HCT116 (cell line): ENCODE data around the gene S100Z. TPM values are rescaled to one million over a fixed set of nuclear protein-coding genes. Genes with fewer than 3 reads are reported as not detected.

Experiments
- ATAC-seq: fragments of 200-7000 bp; cut with Tn5 transposase; 2 replicates; pipeline ENCODE4 v1.9.1; 2020; ENCODE audit warnings: mild to moderate bottlenecking, moderate library complexity
- BruUV-seq: library from RNA; stranded (reverse); fragments of 400-500 nt; replicated peaks from 2 replicates; lab custom pipeline; 2021; lab: Mats Ljungman, UMichigan
- CTCF ChIA-PET: fragments of 300-600 bp; sonication (Branson Sonifier 250); formaldehyde crosslinking; loops from one replicate; lab custom pipeline; 2021; ENCODE audit warnings: antibody characterized with exemption; lab: Charles Lee
- POLR2A ChIA-PET: fragments of 300-600, 350-600 bp; sonication (Branson Sonifier 250); formaldehyde crosslinking; loops from one replicate; lab custom pipeline; 2021; ENCODE audit warnings: antibody characterized with exemption; lab: Charles Lee
- RAD21 ChIA-PET, 2 experiments: fragments of 300-600 bp; sonication (Branson Sonifier 250); formaldehyde crosslinking; loops; one replicate each; lab custom pipeline; 2023; ENCODE audit warnings: low total read pairs in 2 of 2; ENCODE audit not compliant: uncharacterized antibody in 2 of 2, unreplicated experiment in 2 of 2, low non-redundant PET in 1 of 2; lab: Charles Lee
- DNase-seq: peaks from one replicate; pipeline ENCODE4 v3.0.0-alpha.2; 2010; ENCODE audit warnings: low read depth, low spot score
- H2AFZ ChIP-seq: fragments of 200-600 bp; shearing (Covaris generic), sonication (generic); 2 replicates; pipeline ENCODE4 v1.6.1; 2017; ENCODE audit warnings: low read depth, mixed run types, mixed read lengths, antibody characterized with exemption, low read length; ENCODE audit not compliant: poor library complexity, severe bottlenecking
- H3K27ac ChIP-seq: 2 replicates; pipeline ENCODE4 v1.5.1; 2012; ENCODE audit warnings: low read depth, low read length
- H3K27me3 ChIP-seq: fragments of 200-600 bp; sonication (generic); 2 replicates; pipeline ENCODE4 v1.6.1; 2016; ENCODE audit warnings: mixed run types, low read length, mixed read lengths; ENCODE audit not compliant: insufficient read depth
- H3K36me3 ChIP-seq, 2 experiments: fragments of 200-500 bp in 1 of 2; fragments of 200-600 bp in 1 of 2; sonication (Bioruptor generic) in 1 of 2; sonication (generic) in 1 of 2; 2 replicates each; pipeline versions ENCODE4 v1.5.1 to v1.6.1; 2014 to 2016; ENCODE audit warnings: low read length in 2 of 2, inconsistent platforms in 1 of 2, mixed read lengths in 1 of 2, mixed run types in 1 of 2; ENCODE audit not compliant: insufficient read depth in 2 of 2, control insufficient read depth in 1 of 2
- H3K4me1 ChIP-seq, 2 experiments: fragments of 200-600 bp in 1 of 2; sonication (generic) in 1 of 2; 2 replicates each; pipeline versions ENCODE4 v1.5.1 to v1.6.1; 2012 to 2017; ENCODE audit warnings: low read length in 2 of 2, inconsistent platforms in 1 of 2, mild to moderate bottlenecking in 1 of 2, mixed read lengths in 1 of 2, mixed run types in 1 of 2, moderate library complexity in 1 of 2; ENCODE audit not compliant: insufficient read depth in 2 of 2, control insufficient read depth in 1 of 2
- H3K4me2 ChIP-seq: fragments of 200-600 bp; sonication (generic); 2 replicates; pipeline ENCODE4 v1.6.1; 2017; ENCODE audit warnings: mixed run types, low read length, mixed read lengths
- H3K4me3 ChIP-seq, 2 experiments: fragments of 200-600 bp in 1 of 2; sonication (generic) in 1 of 2; replicated peaks in 1 of 2; 2 replicates each; pipeline ENCODE4 v1.5.1; 2011 to 2016; ENCODE audit warnings: low read length in 2 of 2, control low read depth in 1 of 2, low read depth in 1 of 2, mild to moderate bottlenecking in 1 of 2, mixed read lengths in 1 of 2, mixed run types in 1 of 2
- H3K79me2 ChIP-seq: fragments of 200-600 bp; sonication (generic); 2 replicates; pipeline ENCODE4 v1.6.1; 2017; ENCODE audit warnings: mild to moderate bottlenecking, mixed run types, low read length, moderate library complexity, mixed read lengths; ENCODE audit not compliant: insufficient read depth
- H3K9ac ChIP-seq: fragments of 200-600 bp; sonication (generic); 2 replicates; pipeline ENCODE4 v1.6.1; 2016; ENCODE audit warnings: low read length, mixed read lengths
- H3K9me2 ChIP-seq: fragments of 200-600 bp; sonication (generic), shearing (Covaris generic); 2 replicates; pipeline ENCODE4 v1.6.1; 2017; ENCODE audit warnings: mixed run types, mild to moderate bottlenecking, moderate library complexity; ENCODE audit not compliant: insufficient read depth
- H3K9me3 ChIP-seq, 2 experiments: fragments of 200-500 bp in 1 of 2; fragments of 200-600 bp in 1 of 2; sonication (Bioruptor generic) in 1 of 2; sonication (generic) in 1 of 2; 2 replicates each; pipeline ENCODE4 v1.6.1; 2014 to 2017; ENCODE audit warnings: low read length in 2 of 2, mixed read lengths in 2 of 2, inconsistent platforms in 1 of 2, low read depth in 1 of 2, mild to moderate bottlenecking in 1 of 2, mixed run types in 1 of 2, moderate library complexity in 1 of 2; ENCODE audit not compliant: control insufficient read depth in 1 of 2, insufficient read depth in 1 of 2
- H4K20me1 ChIP-seq: fragments of 200-600 bp; sonication (generic), shearing (Covaris generic); 2 replicates; pipeline ENCODE4 v1.6.1; 2017; ENCODE audit warnings: mixed run types, mild to moderate bottlenecking, moderate library complexity; ENCODE audit not compliant: insufficient read depth
- ATF3 ChIP-seq: IDR thresholded peaks from 2 replicates; pipeline ENCODE4 v1.6.1; 2012
- CBX3 ChIP-seq: IDR thresholded peaks from 2 replicates; pipeline ENCODE4 v1.6.1; 2012; ENCODE audit warnings: low read depth
- CEBPB ChIP-seq: IDR thresholded peaks from 2 replicates; pipeline ENCODE4 v1.6.1; 2012; ENCODE audit warnings: low read depth
- EGR1 ChIP-seq: IDR thresholded peaks from 2 replicates; pipeline ENCODE4 v1.6.1; 2012; ENCODE audit warnings: low read depth
- ELF1 ChIP-seq: IDR thresholded peaks from 2 replicates; pipeline ENCODE4 v1.6.1; 2012; ENCODE audit warnings: low read depth, borderline replicate concordance
- EZH2 ChIP-seq: fragments of 200-600 bp; sonication (generic); IDR thresholded peaks from 2 replicates; pipeline ENCODE4 v1.6.1; 2017; ENCODE audit warnings: antibody characterized with exemption, mixed run types
- EZH2phosphoT487 ChIP-seq: fragments of 200-600 bp; IDR thresholded peaks from 2 replicates; pipeline ENCODE4 v1.6.1; 2018; ENCODE audit warnings: antibody characterized with exemption, borderline replicate concordance
- FOSL1 ChIP-seq: IDR thresholded peaks from 2 replicates; pipeline ENCODE4 v1.6.1; 2012; ENCODE audit warnings: low read depth
- JUND ChIP-seq: IDR thresholded peaks from 2 replicates; pipeline ENCODE4 v1.6.1; 2012
- MAX ChIP-seq: IDR thresholded peaks from 2 replicates; pipeline ENCODE4 v1.6.1; 2012
- POLR2A ChIP-seq: IDR thresholded peaks from 2 replicates; pipeline ENCODE4 v1.7.0; 2011; ENCODE audit warnings: borderline replicate concordance; ENCODE audit not compliant: insufficient read depth, insufficient read length; ENCODE audit errors: extremely low read depth
- POLR2AphosphoS5 ChIP-seq: IDR thresholded peaks from 2 replicates; pipeline ENCODE4 v1.6.1; 2011; ENCODE audit warnings: mild to moderate bottlenecking, low read depth, low read length, moderate library complexity
- RAD21 ChIP-seq: IDR thresholded peaks from 2 replicates; pipeline ENCODE4 v1.6.1; 2012; ENCODE audit warnings: low read depth, mild to moderate bottlenecking
- REST ChIP-seq: IDR thresholded peaks from 2 replicates; pipeline ENCODE4 v1.6.1; 2012; ENCODE audit warnings: low read depth
- SP1 ChIP-seq: IDR thresholded peaks from 2 replicates; pipeline ENCODE4 v1.6.1; 2012; ENCODE audit warnings: low read depth
- TCF7L2 ChIP-seq: IDR thresholded peaks from 2 replicates; pipeline ENCODE4 v1.7.0; 2011; ENCODE audit warnings: borderline replicate concordance, inconsistent platforms; ENCODE audit not compliant: insufficient read depth, insufficient read length; ENCODE audit errors: extremely low read depth
- YY1 ChIP-seq: IDR thresholded peaks from 2 replicates; pipeline ENCODE4 v1.6.1; 2011; ENCODE audit warnings: low read length, low read depth, moderate library complexity, mild to moderate bottlenecking; ENCODE audit not compliant: insufficient replicate concordance; ENCODE audit errors: extremely low read depth
- ZBTB33 ChIP-seq: IDR thresholded peaks from 2 replicates; pipeline ENCODE4 v1.6.1; 2011; ENCODE audit warnings: mild to moderate bottlenecking, low read length, moderate library complexity; ENCODE audit not compliant: insufficient replicate concordance; ENCODE audit errors: extremely low read depth
- ZFX ChIP-seq: fragments of 450-650 bp; IDR thresholded peaks from 2 replicates; pipeline ENCODE4 v1.6.1; 2017
- ZNF274 ChIP-seq: fragments of 200-500 bp; sonication (Bioruptor generic); IDR thresholded peaks from 2 replicates; pipeline ENCODE4 v1.6.1; 2014; ENCODE audit warnings: mild to moderate bottlenecking, low read depth, low read length, inconsistent platforms
- intact Hi-C: fragments of 100-400 bp; cut with micrococcal nuclease; formaldehyde crosslinking; loops from 2 replicates; pipeline ENCODE4 v1.10.0; 2022
- total RNA-seq: library from RNA; stranded (reverse); gene quantifications from one replicate; pipeline ENCODE4 v1.2.1, GENCODE V29; 2021; ENCODE audit not compliant: unreplicated experiment

Gene S100Z
- total RNA-seq, 1 experiment from 2014 or later: not detected

- RAD21 ChIA-PET: no interaction called here
- Histone ChIP-seq H3K4me2 (no peak overlapping the region), H3K9me2 (no peaks in the 10 kb centered on the region), H3K79me2 (no peaks in the 10 kb centered on the region), H3K36me3 (no peaks in the 10 kb centered on the region), H2AFZ (no peak overlapping the region)
- POLR2A ChIA-PET: interaction anchor here (0.6 kb wide), 1 partner anchor 218 kb away, joined by 4 read pairs; no protein-coding TSS in a partner anchor
- DNase-seq: no peak
- no TSS peak for BruUV-seq
- TF ChIP-seq JUND (no peak), POLR2A (no peak), EZH2phosphoT487 (no peak), POLR2AphosphoS5 (no peak), EGR1 (no peak), ZNF274 (no peak), ELF1 (no peak), ZBTB33 (no peak), CEBPB (no peak), CBX3 (no peak), REST (no peak), FOSL1 (no peak), SP1 (no peak), EZH2 (no peak), ZFX (no peak), RAD21 (no peak), TCF7L2 (no peak), YY1 (no peak), MAX (no peak), ATF3 (no peak)
- TF ChIP-seq, all 23 proteins: peak for 0
- Histone ChIP-seq H3K4me3 (no peak overlapping the region), H3K27ac (no peak overlapping the region), H4K20me1 (no peaks in the 10 kb centered on the region), H3K9me3 (no peaks in the 10 kb centered on the region), H3K27me3 (no peaks in the 10 kb centered on the region), H3K4me1 (peaks cover 0 to 21% of the 10 kb centered on the region in 2 experiments; a peak in 3 of 4 replicates), H3K9ac (no peak overlapping the region)
- intact Hi-C loops: no loop called here
- no peak for ATAC-seq
- CTCF ChIA-PET: interaction anchor here (4.5 kb wide), 1 partner anchor 147 kb away, joined by 57 read pairs; no protein-coding TSS in a partner anchor
Observed at GRCh38 chr5:76870046-76870445, 20.2 kb downstream of the S100Z start.
